ENCODE measurements around the gene YIPF3.
A peak's percentile ranks its signal among the peaks of the same experiment; 100 is the strongest.

The YIPF3 gene

GRCh38 chr6:43495409-43495941 is 21.3 kb downstream of the YIPF3 start:
- peak in 1 of 2 experiments; percentile 35 for DNase-seq (ENCODE audit: low read depth in 1 of 2, low spot score in 1 of 2)
- Histone ChIP-seq H3K27ac (replicated peaks) (no peak overlapping the region), H3K4me3 (replicated peaks; ENCODE audit: insufficient read depth, low read length) (no peak overlapping the region), H3K27me3 (ENCODE audit: insufficient read depth, poor library complexity, severe bottlenecking) (no peaks in the 10 kb centered on the region)
- TF ChIP-seq SPI1 (IDR thresholded peaks at IDR 0.05; ENCODE audit: borderline replicate concordance, low read depth): peak; percentile 13; the same call in 1 of the 2 replicates
- TF ChIP-seq POLR2AphosphoS5 (IDR thresholded peaks at IDR 0.05; ENCODE audit: low read depth): no peak
- no peak for TF ChIP-seq REST (IDR thresholded peaks at IDR 0.05; ENCODE audit: insufficient replicate concordance, low read depth)

- DNase-seq (ENCODE audit: low read depth in 1 of 2, low spot score in 1 of 2): no peak
- H3K27me3 ChIP-seq (ENCODE audit: insufficient read depth, poor library complexity, severe bottlenecking): no peaks in the 10 kb centered on the region
- TF ChIP-seq GABPA (IDR thresholded peaks at IDR 0.05; ENCODE audit: low read depth) (no peak), REST (IDR thresholded peaks at IDR 0.05; ENCODE audit: insufficient replicate concordance, low read depth) (no peak), POLR2AphosphoS5 (IDR thresholded peaks at IDR 0.05; ENCODE audit: low read depth) (no peak), CTCF (IDR thresholded peaks at IDR 0.05; ENCODE audit: insufficient read depth, low read length) (no peak), SPI1 (IDR thresholded peaks at IDR 0.05; ENCODE audit: borderline replicate concordance, low read depth) (no peak)
- H3K27ac ChIP-seq (replicated peaks): no peak overlapping the region
- H3K4me3 ChIP-seq (replicated peaks; ENCODE audit: insufficient read depth, low read length): no peak overlapping the region
Measured at GRCh38 chr6:43494766-43495165, 22.0 kb downstream of the YIPF3 start.

GRCh38 chr6:43494321-43494720 is 22.4 kb downstream of the YIPF3 start:
- Histone ChIP-seq H3K4me3 (replicated peaks; ENCODE audit: insufficient read depth, low read length) (no peak overlapping the region), H3K27me3 (ENCODE audit: insufficient read depth, poor library complexity, severe bottlenecking) (no peaks in the 10 kb centered on the region), H3K27ac (replicated peaks) (no peak overlapping the region)
- DNase-seq (ENCODE audit: low read depth in 1 of 2, low spot score in 1 of 2): no peak
- TF ChIP-seq GABPA (IDR thresholded peaks at IDR 0.05; ENCODE audit: low read depth) (no peak), SPI1 (IDR thresholded peaks at IDR 0.05; ENCODE audit: borderline replicate concordance, low read depth) (no peak), POLR2AphosphoS5 (IDR thresholded peaks at IDR 0.05; ENCODE audit: low read depth) (no peak), CTCF (IDR thresholded peaks at IDR 0.05; ENCODE audit: insufficient read depth, low read length) (no peak)

GRCh38 chr6:43493833-43494232 is 22.9 kb downstream of the YIPF3 start:
- H3K4me3 ChIP-seq (replicated peaks; ENCODE audit: insufficient read depth, low read length): no peak overlapping the region
- H3K27me3 ChIP-seq (ENCODE audit: insufficient read depth, poor library complexity, severe bottlenecking): no peaks in the 10 kb centered on the region
- H3K27ac ChIP-seq (replicated peaks): no peak overlapping the region
- DNase-seq (ENCODE audit: low read depth in 1 of 2, low spot score in 1 of 2): no peak
- no peak for TF ChIP-seq SPI1 (IDR thresholded peaks at IDR 0.05; ENCODE audit: borderline replicate concordance, low read depth)
- no peak for TF ChIP-seq POLR2AphosphoS5 (IDR thresholded peaks at IDR 0.05; ENCODE audit: low read depth)
- TF ChIP-seq GABPA (IDR thresholded peaks at IDR 0.05; ENCODE audit: low read depth): no peak
- TF ChIP-seq REST (IDR thresholded peaks at IDR 0.05; ENCODE audit: insufficient replicate concordance, low read depth): no peak
- TF ChIP-seq CTCF (IDR thresholded peaks at IDR 0.05; ENCODE audit: insufficient read depth, low read length): no peak

Measured in HL-60 (cell line).